ENCODE results near the gene BPIFB3. TPM values are rescaled to one million over a fixed set of nuclear protein-coding genes. Genes with fewer than 3 reads are reported as not detected.

The BPIFB3 gene
- total RNA-seq, 4 donors from 2014 or later = not detected

GRCh38 chr20:33014336-33015113 lies 39.2 kb upstream of the BPIFB3 start:
- no peaks in the 10 kb centered on the region for H3K36me3 ChIP-seq
- no peaks in the 10 kb centered on the region for H3K9me3 ChIP-seq
- 71% methylated on average over 7 of the region's 16 CpGs for WGBS
- peaks cover 43% of the 10 kb centered on the region for H3K27me3 ChIP-seq
- no peak overlapping the region for H3K4me3 ChIP-seq
- no peak for TF ChIP-seq POLR2A (IDR thresholded peaks at IDR 0.05)
- no peak for TF ChIP-seq EP300 (IDR thresholded peaks at IDR 0.05)
- no peak for TF ChIP-seq CTCF (IDR thresholded peaks at IDR 0.05)
- TF ChIP-seq POLR2AphosphoS5 (IDR thresholded peaks at IDR 0.05) = no peak
- H3K4me1 ChIP-seq = no peaks in the 10 kb centered on the region
- no peak overlapping the region for H3K27ac ChIP-seq
- DNase-seq (ENCODE audit: low spot score in 2 of 2) = no peak

GRCh38 chr20:33015114-33015484 lies 38.6 kb upstream of the BPIFB3 start:
- H3K4me1 ChIP-seq = no peaks in the 10 kb centered on the region
- TF ChIP-seq CTCF (IDR thresholded peaks at IDR 0.05) (no peak), EP300 (IDR thresholded peaks at IDR 0.05) (no peak)
- H3K27me3 ChIP-seq = peaks cover 43% of the 10 kb centered on the region
- DNase-seq (ENCODE audit: low spot score in 2 of 2) = no peak
- no peak overlapping the region for H3K27ac ChIP-seq
- no peak overlapping the region for H3K4me3 ChIP-seq
- no peaks in the 10 kb centered on the region for H3K36me3 ChIP-seq
- WGBS = 60% methylated on average over 10 of the region's 10 CpGs
- H3K9me3 ChIP-seq = no peaks in the 10 kb centered on the region

DNA sequence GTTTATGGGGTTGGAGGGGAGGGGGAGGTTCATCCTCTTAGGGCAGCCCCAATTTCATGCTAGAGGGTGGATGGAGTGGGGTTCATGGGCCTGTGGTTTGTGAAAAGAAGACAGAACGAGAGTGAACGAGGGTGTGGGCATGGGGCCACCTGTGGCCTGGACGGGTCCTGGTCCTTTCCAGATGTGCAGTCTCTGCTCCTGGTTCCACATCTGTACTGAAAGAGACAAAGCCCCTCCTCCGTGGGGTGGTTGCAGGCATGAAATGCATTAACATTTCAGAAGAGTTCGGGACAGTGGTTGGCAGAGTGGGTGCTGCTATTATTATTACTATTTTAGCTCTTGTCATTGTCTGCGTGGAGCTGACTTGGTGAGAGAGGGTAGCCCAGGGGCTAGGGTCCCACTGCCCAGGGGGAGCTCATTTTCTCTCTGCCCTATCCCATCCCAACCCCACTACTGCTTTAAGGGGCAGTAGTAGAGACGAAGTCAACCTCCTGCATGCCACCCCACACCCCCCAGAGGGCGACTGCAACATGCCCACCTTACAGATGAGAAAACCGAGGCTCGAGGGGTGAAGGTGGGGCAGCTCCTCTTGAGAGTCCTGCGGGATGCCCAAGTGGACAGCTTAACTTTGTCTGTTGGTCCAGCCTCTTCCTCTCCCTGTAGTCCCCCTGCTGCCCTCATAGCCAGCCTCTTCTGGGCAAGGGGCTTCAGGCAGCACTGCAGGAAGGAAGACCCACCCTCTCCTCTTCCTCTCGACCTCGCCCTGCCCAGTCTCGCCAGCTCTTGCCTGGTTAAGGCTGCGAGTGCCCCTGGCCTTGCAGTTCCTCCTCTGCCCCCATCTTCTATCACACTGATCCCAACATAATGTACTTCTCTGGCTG lies 37.8 kb upstream of the BPIFB3 start:
- H3K4me1 ChIP-seq = no peaks in the 10 kb centered on the region
- DNase-seq (ENCODE audit: low spot score in 2 of 2) = no peak
- H3K9me3 ChIP-seq = no peaks in the 10 kb centered on the region
- WGBS = 49% methylated on average over 13 of the region's 15 CpGs
- H3K36me3 ChIP-seq = no peaks in the 10 kb centered on the region
- H3K27ac ChIP-seq = no peak overlapping the region
- H3K27me3 ChIP-seq = peaks cover 38% of the 10 kb centered on the region
- no peak for TF ChIP-seq CTCF (IDR thresholded peaks at IDR 0.05)
- no peak for TF ChIP-seq POLR2A (IDR thresholded peaks at IDR 0.05)
- TF ChIP-seq POLR2AphosphoS5 (IDR thresholded peaks at IDR 0.05) = no peak
- no peak for TF ChIP-seq EP300 (IDR thresholded peaks at IDR 0.05)
- no peak overlapping the region for H3K4me3 ChIP-seq

GRCh38 chr20:33016581-33017109 lies 37.1 kb upstream of the BPIFB3 start:
- no peak overlapping the region for H3K27ac ChIP-seq
- no peaks in the 10 kb centered on the region for H3K4me1 ChIP-seq
- H3K9me3 ChIP-seq = no peaks in the 10 kb centered on the region
- no peak for DNase-seq (ENCODE audit: low spot score in 2 of 2)
- H3K27me3 ChIP-seq = peaks cover 37% of the 10 kb centered on the region
- H3K36me3 ChIP-seq = no peaks in the 10 kb centered on the region
- 55% methylated on average over 6 of the region's 7 CpGs for WGBS
- TF ChIP-seq CTCF (IDR thresholded peaks at IDR 0.05) (no peak), POLR2AphosphoS5 (IDR thresholded peaks at IDR 0.05) (no peak), EP300 (IDR thresholded peaks at IDR 0.05) (no peak), POLR2A (IDR thresholded peaks at IDR 0.05) (no peak)
- H3K4me3 ChIP-seq = no peak overlapping the region

GRCh38 chr20:33017542-33017941 lies 36.2 kb upstream of the BPIFB3 start:
- Histone ChIP-seq H3K4me1 (no peaks in the 10 kb centered on the region), H3K27ac (no peak overlapping the region), H3K4me3 (no peak overlapping the region), H3K9me3 (no peaks in the 10 kb centered on the region), H3K36me3 (no peaks in the 10 kb centered on the region), H3K27me3 (peaks cover 34% of the 10 kb centered on the region)
- TF ChIP-seq POLR2AphosphoS5 (IDR thresholded peaks at IDR 0.05) (no peak), CTCF (IDR thresholded peaks at IDR 0.05) (no peak), EP300 (IDR thresholded peaks at IDR 0.05) (no peak), POLR2A (IDR thresholded peaks at IDR 0.05) (no peak)
- 79% methylated on average over 7 of the region's 7 CpGs for WGBS
- no peak for DNase-seq (ENCODE audit: low spot score in 2 of 2)

All from suprapubic skin (tissue), 4 donors.